HUES6 (cell line): ENCODE results near the gene ATP2A3.

ENCODE experiments used
- H3K27ac ChIP-seq: 2 replicates; pipeline ENCODE4 v1.7.0; 2013; ENCODE audit warnings: low read depth, mild to moderate bottlenecking, low read length, inconsistent platforms
- H3K27me3 ChIP-seq: 2 replicates; pipeline ENCODE4 v1.6.1; 2013; ENCODE audit warnings: low read length; ENCODE audit not compliant: control insufficient read depth, insufficient read depth
- H3K36me3 ChIP-seq: 2 replicates; pipeline ENCODE4 v1.6.1; 2013; ENCODE audit warnings: low read length; ENCODE audit not compliant: control insufficient read depth, insufficient read depth
- H3K4me1 ChIP-seq: 2 replicates; pipeline ENCODE4 v1.6.1; 2013; ENCODE audit warnings: low read length; ENCODE audit not compliant: control insufficient read depth, insufficient read depth
- H3K4me3 ChIP-seq: 2 replicates; pipeline ENCODE4 v1.5.1; 2013; ENCODE audit warnings: low read depth, low read length
- H3K9ac ChIP-seq: one replicate; pipeline ENCODE4 v1.6.1; 2013; ENCODE audit warnings: mild to moderate bottlenecking, low read length
- H3K9me3 ChIP-seq: 2 replicates; pipeline ENCODE4 v1.6.1; 2013; ENCODE audit warnings: low read depth, low read length; ENCODE audit not compliant: control insufficient read depth, insufficient read depth

The ATP2A3 gene

DNA sequence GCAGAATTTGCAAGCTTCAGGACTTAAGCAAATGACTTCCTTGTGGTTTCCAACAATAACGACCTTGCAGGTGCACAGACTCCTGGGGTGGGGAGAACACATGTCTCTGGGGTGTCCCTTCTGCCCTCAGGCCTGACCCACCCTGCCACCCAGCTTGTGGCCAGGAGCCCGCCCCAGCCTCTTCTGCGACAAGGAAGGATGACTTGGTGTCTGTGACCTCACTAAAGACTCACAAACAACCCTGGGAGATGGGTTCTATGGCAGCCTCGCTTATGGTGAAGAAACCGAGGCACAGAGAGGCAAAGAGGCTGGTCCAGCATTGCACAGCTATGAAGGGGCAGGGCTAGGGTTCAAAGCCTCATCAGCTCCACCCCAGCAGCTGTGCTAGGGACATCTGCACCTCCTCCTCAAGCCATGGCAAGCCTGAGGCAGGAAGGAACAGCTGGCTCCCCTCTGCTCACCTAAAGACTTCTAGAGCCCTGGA lies 2.6 kb downstream of the ATP2A3 start:
- no peak overlapping the region for H3K27ac ChIP-seq
- no peak overlapping the region for H3K4me3 ChIP-seq
- peaks cover 30% of the 10 kb centered on the region for H3K4me1 ChIP-seq
- no peak overlapping the region for H3K9ac ChIP-seq
- H3K36me3 ChIP-seq, result no peaks in the 10 kb centered on the region
- H3K9me3 ChIP-seq, result no peaks in the 10 kb centered on the region
- H3K27me3 ChIP-seq, result peaks cover 39% of the 10 kb centered on the region

DNA sequence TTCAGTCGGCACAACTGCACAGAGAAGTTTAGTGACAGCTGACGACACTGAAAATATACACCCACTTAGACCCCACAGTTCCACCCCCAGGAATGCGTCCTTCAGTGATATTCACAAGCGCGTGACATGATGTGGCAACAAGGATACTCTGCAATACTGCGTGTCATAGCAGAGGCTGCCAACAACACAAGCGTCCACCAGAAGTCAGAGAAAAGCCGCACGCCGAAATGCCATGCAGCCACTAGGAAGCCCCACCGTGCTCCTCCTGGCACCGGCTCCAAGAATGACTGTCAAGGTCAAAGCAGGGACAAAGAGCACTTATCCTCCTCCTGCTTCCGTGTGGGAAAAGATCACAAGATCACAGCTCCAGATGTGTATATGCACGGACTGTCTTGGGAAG lies 3.5 kb downstream of the ATP2A3 start:
- Histone ChIP-seq H3K4me1 (peaks cover 36% of the 10 kb centered on the region), H3K27me3 (peaks cover 39% of the 10 kb centered on the region), H3K27ac (no peak overlapping the region), H3K9ac (no peak overlapping the region), H3K4me3 (no peak overlapping the region), H3K36me3 (no peaks in the 10 kb centered on the region), H3K9me3 (no peaks in the 10 kb centered on the region)

- Histone ChIP-seq H3K36me3 (no peaks in the 10 kb centered on the region), H3K9me3 (no peaks in the 10 kb centered on the region), H3K9ac (no peak overlapping the region), H3K27ac (no peak overlapping the region), H3K4me3 (no peak overlapping the region), H3K4me1 (peaks cover 36% of the 10 kb centered on the region), H3K27me3 (peaks cover 36% of the 10 kb centered on the region)
Observed at GRCh38 chr17:3959921-3960601, 4.2 kb downstream of the ATP2A3 start.

- Histone ChIP-seq H3K9ac (no peak overlapping the region), H3K27ac (no peak overlapping the region), H3K4me3 (no peak overlapping the region), H3K36me3 (no peaks in the 10 kb centered on the region), H3K27me3 (peaks cover 31% of the 10 kb centered on the region), H3K4me1 (peaks cover 35% of the 10 kb centered on the region), H3K9me3 (no peaks in the 10 kb centered on the region)
Observed at GRCh38 chr17:3959295-3959899, 4.8 kb downstream of the ATP2A3 start.

GRCh38 chr17:3957735-3958599 lies 6.3 kb downstream of the ATP2A3 start:
- H3K4me1 ChIP-seq, result peaks cover 35% of the 10 kb centered on the region
- H3K9ac ChIP-seq, result no peak overlapping the region
- H3K9me3 ChIP-seq, result no peaks in the 10 kb centered on the region
- H3K36me3 ChIP-seq, result no peaks in the 10 kb centered on the region
- peaks cover 17% of the 10 kb centered on the region for H3K27me3 ChIP-seq
- H3K27ac ChIP-seq, result no peak overlapping the region
- H3K4me3 ChIP-seq, result no peak overlapping the region

- Histone ChIP-seq H3K4me3 (no peak overlapping the region), H3K4me1 (peaks cover 35% of the 10 kb centered on the region), H3K27me3 (peaks cover 7% of the 10 kb centered on the region), H3K9ac (no peak overlapping the region), H3K27ac (no peak overlapping the region), H3K36me3 (no peaks in the 10 kb centered on the region), H3K9me3 (no peaks in the 10 kb centered on the region)
Observed at GRCh38 chr17:3956983-3957382, 7.3 kb downstream of the ATP2A3 start.

DNA sequence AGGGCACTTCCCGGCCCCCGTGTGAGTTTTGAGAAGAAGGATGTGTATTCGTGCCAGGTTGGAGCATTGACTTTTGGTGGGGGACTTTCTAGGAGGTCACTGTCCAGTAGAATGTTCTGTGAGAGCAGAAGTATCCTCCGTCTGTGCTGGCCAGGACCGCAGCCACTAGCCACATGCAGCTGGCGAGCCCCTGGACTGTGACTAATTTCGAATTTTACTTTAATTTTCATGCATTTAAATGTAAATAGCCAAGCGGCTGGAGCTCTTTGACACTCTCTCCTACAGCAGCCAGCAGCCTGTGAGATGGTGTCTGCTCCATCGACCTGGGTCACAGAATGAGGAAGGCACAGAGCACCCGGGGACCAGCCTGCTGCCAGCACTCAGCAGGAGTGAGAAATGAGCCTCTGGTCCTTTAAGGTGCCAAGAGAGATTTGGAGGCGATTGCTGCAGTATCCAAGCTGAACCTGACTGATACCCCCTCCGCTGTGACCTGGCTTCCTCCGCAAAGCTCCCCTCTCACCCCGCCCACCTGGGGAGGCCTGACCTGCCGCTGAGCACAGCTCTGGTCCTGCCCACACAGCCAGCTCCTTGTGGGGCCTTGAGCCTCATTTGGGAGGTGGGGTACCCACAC lies 7.8 kb downstream of the ATP2A3 start:
- Histone ChIP-seq H3K4me1 (peaks cover 35% of the 10 kb centered on the region), H3K9me3 (no peaks in the 10 kb centered on the region), H3K27ac (no peak overlapping the region), H3K4me3 (no peak overlapping the region), H3K36me3 (no peaks in the 10 kb centered on the region), H3K9ac (no peak overlapping the region), H3K27me3 (peaks cover 1% of the 10 kb centered on the region; the same call in 1 of the 2 replicates)

- Histone ChIP-seq H3K27me3 (no peaks in the 10 kb centered on the region; the same call in 1 of the 2 replicates), H3K4me3 (no peak overlapping the region), H3K9ac (no peak overlapping the region), H3K36me3 (no peaks in the 10 kb centered on the region), H3K27ac (no peak overlapping the region), H3K4me1 (peaks cover 32% of the 10 kb centered on the region), H3K9me3 (no peaks in the 10 kb centered on the region)
Observed at GRCh38 chr17:3955673-3955988, 8.6 kb downstream of the ATP2A3 start.

DNA sequence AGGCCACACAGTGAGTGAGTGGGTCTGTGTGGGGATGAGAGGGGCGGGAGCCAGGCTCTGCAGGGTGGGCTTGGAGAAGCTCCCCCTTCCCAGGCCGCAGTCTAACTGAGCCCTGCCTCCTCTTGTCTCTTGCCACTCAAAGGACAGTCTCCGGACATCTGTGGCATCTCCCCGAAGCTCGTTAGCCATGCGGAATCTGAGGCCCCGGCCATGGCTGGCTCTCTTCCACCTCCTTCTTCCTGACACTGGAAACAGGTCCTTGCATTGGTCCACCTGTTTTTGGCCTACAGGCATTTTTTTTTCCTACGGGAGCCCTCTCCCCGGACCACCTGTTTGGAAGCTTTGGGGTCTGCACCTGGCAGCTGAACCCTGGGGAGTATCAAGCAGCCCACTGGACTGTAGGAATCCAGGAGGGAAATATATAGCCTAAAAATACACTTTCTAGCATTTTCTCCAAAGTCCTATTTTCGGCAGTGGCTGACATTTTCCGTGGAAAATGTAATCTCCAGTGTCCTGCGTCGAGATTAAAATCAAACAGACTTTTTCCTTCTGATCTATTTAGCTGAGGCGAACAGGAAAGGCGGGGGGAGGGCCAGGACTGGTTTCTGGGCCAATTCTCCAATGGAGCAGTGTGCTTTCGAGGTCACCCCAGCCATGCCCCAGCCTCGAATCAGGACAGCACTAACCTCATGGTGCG lies 9.1 kb downstream of the ATP2A3 start:
- no peaks in the 10 kb centered on the region for H3K9me3 ChIP-seq
- no peak overlapping the region for H3K4me3 ChIP-seq
- no peaks in the 10 kb centered on the region for H3K36me3 ChIP-seq
- H3K27ac ChIP-seq, result no peak overlapping the region
- no peak overlapping the region for H3K9ac ChIP-seq
- H3K27me3 ChIP-seq, result no peaks in the 10 kb centered on the region
- peaks cover 27% of the 10 kb centered on the region for H3K4me1 ChIP-seq

- Histone ChIP-seq H3K36me3 (no peaks in the 10 kb centered on the region), H3K4me3 (no peak overlapping the region), H3K4me1 (peaks cover 17% of the 10 kb centered on the region), H3K27ac (no peak overlapping the region), H3K27me3 (no peaks in the 10 kb centered on the region), H3K9ac (no peak overlapping the region), H3K9me3 (no peaks in the 10 kb centered on the region)
Observed at GRCh38 chr17:3954086-3954485, 10.2 kb downstream of the ATP2A3 start.
